ENCODE data around the gene EFCAB13. TPM values are rescaled to one million over a fixed set of nuclear protein-coding genes. Genes with fewer than 3 reads are reported as not detected.

The EFCAB13 gene
- total and polyA plus RNA-seq, 2 of the 4 experiments (the other 2 are of a cell fraction): 0.77 to 1.4 TPM

GRCh38 chr17:47325176-47325575 lies 1.4 kb downstream of the EFCAB13 start:
- no peak overlapping the region for H3K4me2 ChIP-seq (ENCODE audit: low read depth, low read length)
- H2AK5ac ChIP-seq (ENCODE audit: low read depth, low read length): no peak overlapping the region
- peaks cover 0 to 13% of the 10 kb centered on the region in 2 experiments; a peak in 2 of 4 replicates for H3K79me1 ChIP-seq (ENCODE audit: low read depth in 1 of 2, low read length in 2 of 2)
- H3K4ac ChIP-seq (ENCODE audit: low read depth, low read length): no peak overlapping the region
- POLR2A ChIA-PET (ENCODE audit: unreplicated experiment): no interaction called here
- no peak overlapping the region for H2BK120ac ChIP-seq (ENCODE audit: low read depth, low read length)
- no peak overlapping the region for H4K91ac ChIP-seq (ENCODE audit: insufficient read depth, low read depth, low read length)
- 0 out of 2 replicates have a peak, but pooled peaks cover 2% of the 10 kb centered on the region for H3K9me1 ChIP-seq (ENCODE audit: insufficient read depth, low read length)
- no peak overlapping the region for H3K18ac ChIP-seq (ENCODE audit: low read depth, low read length)
- H3K56ac ChIP-seq (ENCODE audit: extremely low read depth, insufficient read depth, low read length): no peak overlapping the region
- no peaks in the 10 kb centered on the region for H3K27me3 ChIP-seq (ENCODE audit: control insufficient read depth, insufficient read depth, low read length)
- in situ Hi-C loops (cut with MboI; ENCODE audit: low sequenced_read_pairs): no loop called here
- no peaks in the 10 kb centered on the region for H4K20me1 ChIP-seq (ENCODE audit: insufficient read depth, low read length)
- dilution Hi-C loops (cut with HindIII; ENCODE audit: low sequenced_read_pairs, unreplicated experiment): no loop called here
- no CpG with 5 or more reads among the region's 1 CpG for WGBS, 2 experiments (ENCODE audit: extremely low coverage in 2 of 2, insufficient read length in 1 of 2)
- no peaks in the 10 kb centered on the region for H3K36me3 ChIP-seq (ENCODE audit: control insufficient read depth, insufficient read depth, low read length)
- H3K4me3 ChIP-seq (ENCODE audit: insufficient read depth, low read depth, low read length): no peak overlapping the region
- no peak overlapping the region for H2AFZ ChIP-seq (replicated peaks; ENCODE audit: low read length, poor library complexity)
- no peaks in the 10 kb centered on the region for H3K4me1 ChIP-seq (ENCODE audit: control insufficient read depth, insufficient read depth, low read length)
- H4K5ac ChIP-seq (ENCODE audit: low read depth, low read length): no peak overlapping the region
- no peaks in the 10 kb centered on the region for H3K9me3 ChIP-seq (ENCODE audit: control insufficient read depth, insufficient read depth, low read length)
- H3K9ac ChIP-seq (ENCODE audit: low read depth, low read length): no peak overlapping the region
- ATAC-seq (ENCODE audit: low read depth) (no peak), DNase-seq (no peak)
- H2AK9ac ChIP-seq (replicated peaks; ENCODE audit: low read depth, low read length, poor library complexity): no peak overlapping the region
- H2BK5ac ChIP-seq (ENCODE audit: low read depth, low read length, poor library complexity, severe bottlenecking): no peak overlapping the region
- H3K27ac ChIP-seq (ENCODE audit: insufficient read depth, low read length): no peak overlapping the region
- H3K23ac ChIP-seq (ENCODE audit: low read depth, low read length): no peak overlapping the region
- H2BK15ac ChIP-seq (ENCODE audit: low read depth, low read length): no peak overlapping the region
- H3K14ac ChIP-seq (replicated peaks; ENCODE audit: low read depth, low read length): no peak overlapping the region
- intact Hi-C loops (cut with micrococcal nuclease): loop anchor here (2.0 kb wide), 1 partner anchor 290 kb away; no protein-coding TSS in a partner anchor
- BruUV-seq (replicated peaks): no TSS peak
- no peak overlapping the region for H2BK20ac ChIP-seq (ENCODE audit: low read depth, low read length)
- H4K8ac ChIP-seq (ENCODE audit: low read depth in 2 of 2, low read length in 2 of 2): no peak overlapping the region
- no peak for TF ChIP-seq MAZ (IDR thresholded peaks at IDR 0.05; ENCODE audit: borderline replicate concordance, low read depth, low read length)
- TF ChIP-seq MXI1 (IDR thresholded peaks at IDR 0.05; ENCODE audit: borderline replicate concordance, low read depth, low read length): no peak
- TF ChIP-seq RAD21 (IDR thresholded peaks at IDR 0.05; ENCODE audit: low read length): no peak
- TF ChIP-seq NFE2L2 (IDR thresholded peaks at IDR 0.05; ENCODE audit: low read depth, low read length): no peak
- TF ChIP-seq RCOR1 (IDR thresholded peaks at IDR 0.05; ENCODE audit: insufficient replicate concordance, low read length): no peak
- TF ChIP-seq BHLHE40 (IDR thresholded peaks at IDR 0.05; ENCODE audit: low read depth, low read length): no peak
- TF ChIP-seq CTCF (conservative IDR thresholded peaks at IDR 0.05; ENCODE audit: low read depth, low read length): no peak
- TF ChIP-seq CHD1 (IDR thresholded peaks at IDR 0.05; ENCODE audit: low read depth, low read length): no peak
- no peak for TF ChIP-seq FOS (IDR thresholded peaks at IDR 0.05; ENCODE audit: low read depth, low read length)
- CTCF ChIA-PET: no interaction called here

Data from IMR-90 (cell line).